Spleen (tissue), 11 donors: ENCODE measurements around the gene TBC1D2. TPM values are rescaled to one million over a fixed set of nuclear protein-coding genes. Genes with fewer than 3 reads are reported as not detected.

ENCODE experiments used
- DNase-seq: peaks from one replicate; pipeline ENCODE4 v3.0.0-alpha.2; 2020
- H3K27ac ChIP-seq, 8 donors: fragments of 200-600 bp; sonication (generic) in 7 of 8; 1 replicate in 4 of 8; 2 replicates in 4 of 8; pipeline versions ENCODE4 v1.5.0 to v1.8.0; 2016 to 2021; ENCODE audit warnings: inconsistent platforms in 4 of 8, mild to moderate bottlenecking in 4 of 8, moderate library complexity in 1 of 8
- H3K27me3 ChIP-seq, 7 donors: fragments of 200-600 bp; sonication (generic) in 6 of 7; replicated peaks in 1 of 7; 1 replicate in 4 of 7; 2 replicates in 3 of 7; pipeline versions ENCODE4 v1.5.0 to v1.8.0; 2016 to 2021; ENCODE audit warnings: inconsistent platforms in 3 of 7, mild to moderate bottlenecking in 1 of 7
- H3K36me3 ChIP-seq, 6 donors: fragments of 200-600 bp; sonication (generic) in 5 of 6; 1 replicate in 4 of 6; 2 replicates in 2 of 6; pipeline versions ENCODE4 v1.5.0 to v1.8.0; 2016 to 2021; ENCODE audit warnings: inconsistent platforms in 2 of 6
- H3K4me1 ChIP-seq, 6 donors: fragments of 200-600 bp; sonication (generic) in 5 of 6; 1 replicate in 3 of 6; 2 replicates in 3 of 6; pipeline versions ENCODE4 v1.5.0 to v1.8.0; 2016 to 2021; ENCODE audit warnings: inconsistent platforms in 3 of 6
- H3K4me3 ChIP-seq, 8 donors: fragments of 200-600 bp; sonication (generic) in 7 of 8; 1 replicate in 4 of 8; 2 replicates in 4 of 8; pipeline versions ENCODE4 v1.5.0 to v1.8.0; 2016 to 2021; ENCODE audit warnings: inconsistent platforms in 4 of 8, mild to moderate bottlenecking in 4 of 8, moderate library complexity in 2 of 8
- H3K9me3 ChIP-seq, 8 donors: fragments of 200-600 bp; sonication (generic) in 7 of 8; 1 replicate in 4 of 8; 2 replicates in 4 of 8; pipeline versions ENCODE4 v1.5.0 to v1.8.0; 2016 to 2021; ENCODE audit warnings: inconsistent platforms in 4 of 8
- POLR2A ChIP-seq, 3 donors: fragments of 450-650 bp; IDR thresholded peaks; one replicate each; pipeline ENCODE4 v1.5.1; 2017; ENCODE audit warnings: antibody characterized with exemption in 3 of 3, mild to moderate bottlenecking in 1 of 3
- POLR2AphosphoS5 ChIP-seq, 3 donors: sonication (generic); formaldehyde crosslinking; IDR thresholded peaks; one replicate each; pipeline ENCODE4 v1.5.1; 2017; ENCODE audit warnings: antibody characterized with exemption in 3 of 3
- WGBS, 5 donors: extraction: QIAGEN DNeasy Blood & Tissue Kit in 3 of 5; methylation state at CpG; one replicate each; pipeline versions ENCODE4 v1.1.5 to v1.1.7; 2013 to 2018; 5-methylcytosine and 5-hydroxymethylcytosine counted together
- intact Hi-C: fragments of 100-400 bp; cut with DNase I; formaldehyde crosslinking; loops from one replicate; pipeline ENCODE4 v1.15.0; 2023; ENCODE audit warnings: low total_unique reads
- polyA plus RNA-seq, 3 donors: library from polyadenylated mRNA; stranded (reverse); fragments of 200-250 nt; gene quantifications; one replicate each; pipeline ENCODE4 v1.2.1, GENCODE V29; 2013
- total RNA-seq, 7 donors: library from RNA; depleted of rRNA in 3 of 7; stranded (reverse); fragments of >200 nt in 3 of 7; fragmentation: NEBNext Ultra II Directional in 4 of 7; extraction: Animal tissue kit (Norgen Biotek cat#: 25700) in 4 of 7; gene quantifications; one replicate each; pipeline versions ENCODE4 v1.1.0 to v1.2.1, GENCODE V29; 2016 to 2021
- TF ChIP-seq, protein P1 (sequence below), 11 experiments: fragments of 200-600 bp in 7 of 11; fragments of 450-650 bp in 4 of 11; sonication (generic) in 4 of 11; IDR thresholded peaks in 8 of 11; conservative IDR thresholded peaks in 3 of 11; 1 replicate in 7 of 11; 2 replicates in 4 of 11; pipeline versions ENCODE4 v1.4.0 to v1.8.0; 2016 to 2021; ENCODE audit warnings: antibody characterized with exemption in 11 of 11, inconsistent platforms in 4 of 11, mild to moderate bottlenecking in 1 of 11
- donor health status: healthy with polysubstance abuse.
- donor health status: DM: no; HTN: no; CAD: no; lungs with moderate emphysema.
- donor health status: DM: no; HTN: no; CAD: no.
- donor health status: Bipolar disorder and iron deficiency.
- donor health status: healthy.
- donor health status: DM: no; HTN: no; CAD: no.
- donor health status: DM: yes; HTN: yes; CAD: no.

The TBC1D2 gene
- total and polyA plus RNA-seq, 10 donors = 2.7 to 27.2 (median 12.4) TPM

DNA sequence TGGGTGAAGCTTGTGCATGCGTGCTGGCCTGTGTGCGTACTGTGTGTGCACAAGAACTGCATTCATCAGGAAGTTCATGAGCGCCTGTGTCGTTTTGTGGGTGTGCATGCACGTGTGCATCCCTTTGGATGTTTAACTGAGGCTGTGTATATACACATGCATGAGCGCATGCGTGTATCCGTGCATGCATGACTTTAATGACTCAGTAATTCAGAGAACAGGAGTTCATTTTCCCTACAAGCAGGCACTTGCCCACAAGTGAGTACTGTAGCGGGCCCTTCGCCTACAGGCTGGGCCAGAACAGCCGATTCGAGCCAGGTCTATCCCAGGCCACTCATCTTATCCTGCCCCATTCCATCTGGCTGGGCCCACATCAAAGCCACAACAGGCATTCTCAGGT is 92.8 kb downstream of the TBC1D2 start:
- Histone ChIP-seq H3K4me3 (no peak overlapping the region), H3K4me1 (peaks cover 0 to 15% (median 0%) of the 10 kb centered on the region in 6 donors), H3K27me3 (no peaks in the 10 kb centered on the region), H3K36me3 (peaks cover 0 to 4% (median 0%) of the 10 kb centered on the region in 6 donors), H3K27ac (no peak overlapping the region), H3K9me3 (no peaks in the 10 kb centered on the region)
- no peak for DNase-seq
- WGBS, 5 donors = 90 to 97% (median 96%) methylated on average over 8 to 12 of the region's 12 CpGs
- intact Hi-C loops = no loop called here
- TF ChIP-seq POLR2A (IDR thresholded peaks at IDR 0.05) (no peak), POLR2AphosphoS5 (IDR thresholded peaks at IDR 0.05) (no peak)
- TF ChIP-seq, protein P1, sequence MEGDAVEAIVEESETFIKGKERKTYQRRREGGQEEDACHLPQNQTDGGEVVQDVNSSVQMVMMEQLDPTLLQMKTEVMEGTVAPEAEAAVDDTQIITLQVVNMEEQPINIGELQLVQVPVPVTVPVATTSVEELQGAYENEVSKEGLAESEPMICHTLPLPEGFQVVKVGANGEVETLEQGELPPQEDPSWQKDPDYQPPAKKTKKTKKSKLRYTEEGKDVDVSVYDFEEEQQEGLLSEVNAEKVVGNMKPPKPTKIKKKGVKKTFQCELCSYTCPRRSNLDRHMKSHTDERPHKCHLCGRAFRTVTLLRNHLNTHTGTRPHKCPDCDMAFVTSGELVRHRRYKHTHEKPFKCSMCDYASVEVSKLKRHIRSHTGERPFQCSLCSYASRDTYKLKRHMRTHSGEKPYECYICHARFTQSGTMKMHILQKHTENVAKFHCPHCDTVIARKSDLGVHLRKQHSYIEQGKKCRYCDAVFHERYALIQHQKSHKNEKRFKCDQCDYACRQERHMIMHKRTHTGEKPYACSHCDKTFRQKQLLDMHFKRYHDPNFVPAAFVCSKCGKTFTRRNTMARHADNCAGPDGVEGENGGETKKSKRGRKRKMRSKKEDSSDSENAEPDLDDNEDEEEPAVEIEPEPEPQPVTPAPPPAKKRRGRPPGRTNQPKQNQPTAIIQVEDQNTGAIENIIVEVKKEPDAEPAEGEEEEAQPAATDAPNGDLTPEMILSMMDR (IDR thresholded peaks at IDR 0.05 in 8 of 11, conservative IDR thresholded peaks at IDR 0.05 in 3 of 11) = no peak

DNA sequence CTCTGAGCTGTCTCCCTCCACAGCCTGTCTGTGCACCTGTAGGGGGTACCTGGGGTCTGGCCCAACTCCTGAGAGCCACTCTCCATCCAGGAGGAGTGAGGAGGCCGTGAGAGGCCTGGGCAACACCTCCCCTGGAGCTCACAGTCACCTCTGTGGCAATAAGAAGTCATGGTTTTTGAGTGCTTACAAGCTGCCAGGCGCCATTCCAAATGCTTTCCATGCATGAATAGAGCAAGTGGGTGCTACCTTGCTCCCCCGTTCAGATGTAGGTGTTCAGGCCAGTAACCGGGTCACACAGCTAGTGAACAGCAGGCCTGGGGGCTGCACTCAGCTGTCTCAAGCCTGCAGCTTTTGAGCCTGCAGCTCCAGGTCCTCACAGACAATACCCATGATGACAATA is 93.6 kb downstream of the TBC1D2 start:
- WGBS, 5 donors = 82 to 99% (median 87%) methylated on average over 3 to 4 of the region's 4 CpGs
- TF ChIP-seq, protein P1 (IDR thresholded peaks at IDR 0.05 in 8 of 11, conservative IDR thresholded peaks at IDR 0.05 in 3 of 11) = no peak
- no peak for TF ChIP-seq POLR2AphosphoS5 (IDR thresholded peaks at IDR 0.05)
- no peak for TF ChIP-seq POLR2A (IDR thresholded peaks at IDR 0.05)
- no peak for DNase-seq
- Histone ChIP-seq H3K27me3 (no peaks in the 10 kb centered on the region), H3K27ac (no peak overlapping the region), H3K36me3 (peaks cover 0 to 11% (median 0%) of the 10 kb centered on the region in 6 donors), H3K4me3 (no peak overlapping the region), H3K4me1 (peaks cover 0 to 14% (median 0%) of the 10 kb centered on the region in 6 donors), H3K9me3 (no peaks in the 10 kb centered on the region)
- intact Hi-C loops = no loop called here

GRCh38 chr9:98159790-98160189 is 95.7 kb downstream of the TBC1D2 start:
- Histone ChIP-seq H3K4me3 (no peak overlapping the region), H3K4me1 (peaks cover 0 to 5% (median 0%) of the 10 kb centered on the region in 6 donors), H3K27ac (no peak overlapping the region), H3K27me3 (no peaks in the 10 kb centered on the region), H3K9me3 (no peaks in the 10 kb centered on the region), H3K36me3 (peaks cover 0 to 29% (median 2%) of the 10 kb centered on the region in 6 donors)
- TF ChIP-seq POLR2A (IDR thresholded peaks at IDR 0.05) (no peak), POLR2AphosphoS5 (IDR thresholded peaks at IDR 0.05) (no peak)
- TF ChIP-seq, protein P1 (IDR thresholded peaks at IDR 0.05 in 8 of 11, conservative IDR thresholded peaks at IDR 0.05 in 3 of 11) = no peak
- DNase-seq = no peak
- intact Hi-C loops = no loop called here
- 66 to 92% (median 86%) methylated on average over 6 of the region's 6 CpGs for WGBS, 5 donors

- no peak overlapping the region for H3K4me3 ChIP-seq
- no peak for DNase-seq
- TF ChIP-seq POLR2A (IDR thresholded peaks at IDR 0.05) (no peak), POLR2AphosphoS5 (IDR thresholded peaks at IDR 0.05) (no peak)
- TF ChIP-seq, protein P1 (IDR thresholded peaks at IDR 0.05 in 8 of 11, conservative IDR thresholded peaks at IDR 0.05 in 3 of 11) = no peak
- H3K4me1 ChIP-seq = peaks cover 0 to under 1% (median 0%) of the 10 kb centered on the region in 6 donors
- intact Hi-C loops = no loop called here
- no peaks in the 10 kb centered on the region for H3K27me3 ChIP-seq
- H3K36me3 ChIP-seq = peaks cover 0 to 34% (median 2%) of the 10 kb centered on the region in 6 donors
- no peak overlapping the region for H3K27ac ChIP-seq
- 79 to 93% (median 87%) methylated on average over 5 of the region's 5 CpGs for WGBS, 5 donors
- no peaks in the 10 kb centered on the region for H3K9me3 ChIP-seq
Measured at GRCh38 chr9:98159301-98159700, 96.1 kb downstream of the TBC1D2 start.
